Keratinocyte (primary cell): ENCODE results near the gene PSMB2. TPM values are rescaled to one million over a fixed set of nuclear protein-coding genes. Genes with fewer than 3 reads are reported as not detected.
A peak's percentile ranks its signal among the peaks of the same experiment; 100 is the strongest.

ENCODE experiments used
- DNase-seq: peaks from one replicate; pipeline ENCODE4 v3.0.0-alpha.2; 2011; ENCODE audit warnings: low read depth, missing footprints, low spot score
- FAIRE-seq: peaks from 2 replicates; lab custom pipeline; 2011; peaks lifted over from hg19 to GRCh38; lab: Jason Lieb, UNC
- H2AFZ ChIP-seq: 2 replicates; pipeline ENCODE4 v1.6.0; 2012; ENCODE audit warnings: low read length, control low read depth, inconsistent platforms; ENCODE audit not compliant: control insufficient read depth
- H3K27ac ChIP-seq: 2 replicates; pipeline ENCODE4 v1.5.1; 2011; ENCODE audit warnings: low read length; ENCODE audit not compliant: control insufficient read depth, insufficient read depth
- H3K27me3 ChIP-seq: 3 replicates; pipeline ENCODE4 v1.6.0; 2011; ENCODE audit warnings: low read length; ENCODE audit not compliant: control insufficient read depth, insufficient read depth; ENCODE audit errors: extremely low read depth
- H3K36me3 ChIP-seq, 2 experiments: 2 replicates in 1 of 2; 3 replicates in 1 of 2; pipeline ENCODE4 v1.5.1; 2011; ENCODE audit warnings: low read length in 2 of 2, mild to moderate bottlenecking in 1 of 2; ENCODE audit not compliant: control insufficient read depth in 2 of 2, insufficient read depth in 2 of 2; ENCODE audit errors: extremely low read depth in 1 of 2
- H3K4me1 ChIP-seq: 3 replicates; pipeline ENCODE4 v1.5.1; 2011; ENCODE audit warnings: low read length; ENCODE audit not compliant: control insufficient read depth, insufficient read depth; ENCODE audit errors: extremely low read depth
- H3K4me2 ChIP-seq: 3 replicates; pipeline ENCODE4 v1.6.0; 2011; ENCODE audit warnings: low read depth, low read length; ENCODE audit not compliant: control insufficient read depth, insufficient read depth; ENCODE audit errors: extremely low read depth
- H3K4me3 ChIP-seq, 3 experiments: fragments of 200-600 bp in 1 of 3; sonication (generic) in 1 of 3; 2 replicates in 2 of 3; 3 replicates in 1 of 3; pipeline ENCODE4 v1.5.1; 2011 to 2016; ENCODE audit warnings: low read length in 3 of 3, mild to moderate bottlenecking in 3 of 3, control low read depth in 2 of 3, inconsistent platforms in 1 of 3, low read depth in 1 of 3, mixed read lengths in 1 of 3, mixed run types in 1 of 3, moderate library complexity in 1 of 3; ENCODE audit not compliant: control insufficient read depth in 2 of 3, insufficient read depth in 2 of 3; ENCODE audit errors: extremely low read depth in 1 of 3
- H3K79me2 ChIP-seq: 2 replicates; pipeline ENCODE4 v1.6.0; 2012; ENCODE audit warnings: low read length; ENCODE audit not compliant: control insufficient read depth, insufficient read depth
- H3K9ac ChIP-seq: 3 replicates; pipeline ENCODE4 v1.6.0; 2011; ENCODE audit warnings: low read length; ENCODE audit not compliant: control insufficient read depth, insufficient read depth; ENCODE audit errors: extremely low read depth
- H3K9me1 ChIP-seq: 3 replicates; pipeline ENCODE4 v1.6.0; 2011; ENCODE audit warnings: low read length; ENCODE audit not compliant: control insufficient read depth, insufficient read depth; ENCODE audit errors: extremely low read depth
- H3K9me3 ChIP-seq: 2 replicates; pipeline ENCODE4 v1.5.1; 2012; ENCODE audit warnings: low read depth, low read length; ENCODE audit not compliant: control insufficient read depth
- H4K20me1 ChIP-seq: 3 replicates; pipeline ENCODE4 v1.6.0; 2011; ENCODE audit warnings: low read length; ENCODE audit not compliant: control insufficient read depth, insufficient read depth; ENCODE audit errors: extremely low read depth
- EZH2 ChIP-seq: IDR thresholded peaks from one replicate; pipeline ENCODE4 v1.6.1; 2012; ENCODE audit warnings: inconsistent platforms, mild to moderate bottlenecking, low read length, moderate library complexity
- dilution Hi-C: fragments of 300-500 bp; cut with MboI; formaldehyde crosslinking; loops from one replicate; pipeline ENCODE4 v1.7.0; 2020; ENCODE audit warnings: low sequenced_read_pairs; ENCODE audit not compliant: extremely low pct_ligation_motif_present
- polyA plus RNA-seq, 5 experiments: library from polyadenylated mRNA; depleted of rRNA in 3 of 5; stranded (reverse) in 3 of 5; stranded (forward) in 1 of 5; unstranded in 1 of 5; fragments of >200 nt; gene quantifications; 1 replicate in 1 of 5; 2 replicates in 3 of 5; 3 replicates in 1 of 5; pipeline versions ENCODE4 v1.2.1 to v1.2.3, GENCODE V29; 2011 to 2012; ENCODE audit warnings: missing spikeins in 2 of 5, low read depth in 1 of 5, low replicate concordance in 1 of 5
- TF ChIP-seq, protein P1 (sequence below), 3 experiments: IDR thresholded peaks in 1 of 3; conservative IDR thresholded peaks in 1 of 3; optimal IDR thresholded peaks in 1 of 3; 2 replicates in 2 of 3; 3 replicates in 1 of 3; pipeline versions ENCODE3 to v1.5.1; 2011; ENCODE audit warnings: low read length in 3 of 3, mild to moderate bottlenecking in 3 of 3, moderate library complexity in 2 of 3, control low read depth in 1 of 3, inconsistent platforms in 1 of 3; ENCODE audit not compliant: insufficient read depth in 2 of 3; ENCODE audit errors: extremely low read depth in 1 of 3

Gene PSMB2
- polyA plus RNA-seq, 1 donor (not counting 4 experiments of a cell fraction or from before 2014, with no cell fraction given), result 108 TPM

DNA sequence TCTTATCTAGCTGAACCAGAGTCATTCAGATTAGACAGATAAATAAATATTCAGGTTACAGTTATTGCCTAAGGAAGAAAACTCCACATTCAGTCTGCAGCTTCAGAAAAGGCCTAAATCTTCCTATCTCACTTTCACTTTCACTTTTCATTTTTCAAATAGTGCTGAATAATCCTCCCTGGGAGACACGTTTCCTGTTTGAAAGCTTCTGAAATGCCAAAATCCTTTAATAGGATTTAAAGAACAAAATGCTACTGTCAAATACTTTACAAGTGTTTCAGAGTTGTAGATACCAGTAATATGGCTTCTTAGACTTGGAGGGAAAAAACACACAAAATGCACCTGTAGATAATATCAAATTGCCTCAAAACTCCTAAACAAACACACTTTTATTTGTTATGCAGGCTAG, 3.9 kb downstream of the PSMB2 start:
- no peak for DNase-seq
- H3K27ac ChIP-seq, result peak overlapping the region; percentile 76
- peaks cover 18% of the 10 kb centered on the region for H3K4me1 ChIP-seq

DNA sequence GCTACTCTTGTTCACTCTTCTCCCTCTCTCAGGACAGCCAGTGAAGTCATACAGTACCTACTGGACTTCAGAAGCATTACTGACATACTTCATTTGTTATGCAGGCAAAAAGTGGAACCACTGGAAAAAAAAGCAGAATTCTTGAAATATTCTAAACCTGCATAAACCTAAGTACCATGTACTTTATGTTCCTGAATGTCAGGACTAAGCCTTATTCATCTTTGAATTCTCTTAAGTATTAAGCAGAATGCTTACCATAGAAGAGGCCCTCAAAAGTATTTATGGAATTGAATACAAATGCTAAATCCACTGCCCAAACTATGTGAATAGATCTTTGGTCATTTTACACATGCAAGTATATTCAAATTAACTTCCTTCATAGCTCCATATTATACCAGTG, 7.8 kb downstream of the PSMB2 start:
- H3K36me3 ChIP-seq, result peaks cover 22 to 34% of the 10 kb centered on the region in 2 experiments
- FAIRE-seq, result no peak
- H3K4me1 ChIP-seq, result peaks cover 10% of the 10 kb centered on the region
- H3K9me1 ChIP-seq, result no peaks in the 10 kb centered on the region
- H3K9me3 ChIP-seq, result no peaks in the 10 kb centered on the region
- no peak overlapping the region for H3K4me3 ChIP-seq
- H3K27me3 ChIP-seq, result no peaks in the 10 kb centered on the region
- H3K9ac ChIP-seq, result no peak overlapping the region
- no peak overlapping the region for H3K4me2 ChIP-seq
- DNase-seq, result no peak
- peaks cover 4% of the 10 kb centered on the region for H4K20me1 ChIP-seq
- dilution Hi-C loops, result no loop called here
- no peak overlapping the region for H2AFZ ChIP-seq
- TF ChIP-seq, protein P1, sequence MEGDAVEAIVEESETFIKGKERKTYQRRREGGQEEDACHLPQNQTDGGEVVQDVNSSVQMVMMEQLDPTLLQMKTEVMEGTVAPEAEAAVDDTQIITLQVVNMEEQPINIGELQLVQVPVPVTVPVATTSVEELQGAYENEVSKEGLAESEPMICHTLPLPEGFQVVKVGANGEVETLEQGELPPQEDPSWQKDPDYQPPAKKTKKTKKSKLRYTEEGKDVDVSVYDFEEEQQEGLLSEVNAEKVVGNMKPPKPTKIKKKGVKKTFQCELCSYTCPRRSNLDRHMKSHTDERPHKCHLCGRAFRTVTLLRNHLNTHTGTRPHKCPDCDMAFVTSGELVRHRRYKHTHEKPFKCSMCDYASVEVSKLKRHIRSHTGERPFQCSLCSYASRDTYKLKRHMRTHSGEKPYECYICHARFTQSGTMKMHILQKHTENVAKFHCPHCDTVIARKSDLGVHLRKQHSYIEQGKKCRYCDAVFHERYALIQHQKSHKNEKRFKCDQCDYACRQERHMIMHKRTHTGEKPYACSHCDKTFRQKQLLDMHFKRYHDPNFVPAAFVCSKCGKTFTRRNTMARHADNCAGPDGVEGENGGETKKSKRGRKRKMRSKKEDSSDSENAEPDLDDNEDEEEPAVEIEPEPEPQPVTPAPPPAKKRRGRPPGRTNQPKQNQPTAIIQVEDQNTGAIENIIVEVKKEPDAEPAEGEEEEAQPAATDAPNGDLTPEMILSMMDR (optimal IDR thresholded peaks at IDR 0.05 in 1 of 3, IDR thresholded peaks at IDR 0.05 in 1 of 3, conservative IDR thresholded peaks at IDR 0.05 in 1 of 3; ENCODE audit: extremely low read depth in 1 of 3, insufficient read depth in 2 of 3, low read length in 3 of 3), result no peak
- no peak for TF ChIP-seq EZH2
- H3K27ac ChIP-seq, result no peak overlapping the region
- H3K79me2 ChIP-seq, result peaks cover 77% of the 10 kb centered on the region

More for the DNA sequence above, 3.9 kb downstream of the PSMB2 start:
- Histone ChIP-seq H2AFZ (no peak overlapping the region), H3K79me2 (peaks cover 76% of the 10 kb centered on the region), H3K27me3 (no peaks in the 10 kb centered on the region), H3K4me2 (peak overlapping the region; percentile 99), H4K20me1 (peaks cover 3% of the 10 kb centered on the region), H3K4me3 (peak overlapping the region; percentile 36 to 83 (median 81)), H3K36me3 (peaks cover 6 to 13% of the 10 kb centered on the region in 2 experiments), H3K9ac (peak overlapping the region; percentile 63), H3K9me1 (no peaks in the 10 kb centered on the region), H3K9me3 (no peaks in the 10 kb centered on the region)
- dilution Hi-C loops, result no loop called here
- no peak for FAIRE-seq
- TF ChIP-seq EZH2, result no peak
- TF ChIP-seq, protein P1 (optimal IDR thresholded peaks at IDR 0.05 in 1 of 3, IDR thresholded peaks at IDR 0.05 in 1 of 3, conservative IDR thresholded peaks at IDR 0.05 in 1 of 3; ENCODE audit: extremely low read depth in 1 of 3, insufficient read depth in 2 of 3, low read length in 3 of 3), result no peak
